ENCODE results near the gene MAGEA9.
"Not testable (repeated sequence)": the region's sequence is repeated elsewhere in the genome, so short reads cannot be mapped to it uniquely, and the experiment has no call there.

DNA sequence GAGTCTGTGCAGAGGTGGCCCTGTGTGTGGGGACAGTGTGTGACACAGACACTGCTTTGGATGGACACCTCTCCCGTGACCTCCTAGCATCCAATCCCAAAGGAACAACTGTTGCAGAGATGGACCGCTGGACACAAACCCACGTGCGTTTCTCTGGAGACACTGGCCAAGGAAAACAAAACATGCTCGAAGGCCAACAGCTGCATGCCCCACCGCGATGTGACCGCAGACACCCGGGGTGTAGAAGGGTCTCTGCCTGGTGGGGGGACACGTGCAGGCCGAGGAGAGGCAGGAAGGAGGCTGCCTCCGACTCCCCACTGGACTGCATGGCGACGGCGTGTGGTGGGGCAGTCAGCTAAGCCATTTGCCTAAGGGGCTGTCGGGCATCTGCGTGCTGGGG is 8.0 kb upstream of the MAGEA9 start, which contains the start of gene HSFX1:
- TF ChIP-seq, protein P1, sequence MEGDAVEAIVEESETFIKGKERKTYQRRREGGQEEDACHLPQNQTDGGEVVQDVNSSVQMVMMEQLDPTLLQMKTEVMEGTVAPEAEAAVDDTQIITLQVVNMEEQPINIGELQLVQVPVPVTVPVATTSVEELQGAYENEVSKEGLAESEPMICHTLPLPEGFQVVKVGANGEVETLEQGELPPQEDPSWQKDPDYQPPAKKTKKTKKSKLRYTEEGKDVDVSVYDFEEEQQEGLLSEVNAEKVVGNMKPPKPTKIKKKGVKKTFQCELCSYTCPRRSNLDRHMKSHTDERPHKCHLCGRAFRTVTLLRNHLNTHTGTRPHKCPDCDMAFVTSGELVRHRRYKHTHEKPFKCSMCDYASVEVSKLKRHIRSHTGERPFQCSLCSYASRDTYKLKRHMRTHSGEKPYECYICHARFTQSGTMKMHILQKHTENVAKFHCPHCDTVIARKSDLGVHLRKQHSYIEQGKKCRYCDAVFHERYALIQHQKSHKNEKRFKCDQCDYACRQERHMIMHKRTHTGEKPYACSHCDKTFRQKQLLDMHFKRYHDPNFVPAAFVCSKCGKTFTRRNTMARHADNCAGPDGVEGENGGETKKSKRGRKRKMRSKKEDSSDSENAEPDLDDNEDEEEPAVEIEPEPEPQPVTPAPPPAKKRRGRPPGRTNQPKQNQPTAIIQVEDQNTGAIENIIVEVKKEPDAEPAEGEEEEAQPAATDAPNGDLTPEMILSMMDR (conservative IDR thresholded peaks at IDR 0.05 in 1 of 2, IDR thresholded peaks at IDR 0.05 in 1 of 2; ENCODE audit: low read depth in 1 of 2, low read length in 2 of 2): not testable (repeated sequence)
- not testable (repeated sequence) for TF ChIP-seq EZH2 (IDR thresholded peaks at IDR 0.05; ENCODE audit: low read length, missing control alignments)

Data from fibroblast of lung (primary cell).